ENCODE measurements around the gene PATE3.

PATE3 gene

DNA sequence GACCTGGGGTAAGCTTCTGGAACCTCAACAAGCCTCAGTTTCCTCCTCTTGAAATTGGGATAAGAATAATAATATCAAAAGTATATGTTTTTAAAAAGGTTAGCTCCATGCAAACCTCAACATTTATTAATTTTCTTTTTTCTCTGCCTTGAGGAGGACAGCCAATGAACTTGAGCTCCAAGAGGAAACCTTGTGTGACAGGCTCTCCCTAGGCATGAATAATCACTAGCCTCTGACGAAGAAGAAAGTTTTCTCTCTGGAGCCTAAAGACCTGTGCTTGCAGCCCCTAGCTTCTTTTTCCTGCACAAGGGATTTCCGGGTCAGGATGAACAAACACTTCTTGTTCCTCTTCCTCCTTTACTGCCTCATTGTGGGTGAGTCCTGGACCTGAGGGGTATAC, at the start of gene PATE3:
Gene PATE3, plus strand, starts transcription at position 301 of the 400 bp plus-strand sequence. Its CDS starts 25 bp downstream, at position 326.
- DNase-seq: no peak

DNA sequence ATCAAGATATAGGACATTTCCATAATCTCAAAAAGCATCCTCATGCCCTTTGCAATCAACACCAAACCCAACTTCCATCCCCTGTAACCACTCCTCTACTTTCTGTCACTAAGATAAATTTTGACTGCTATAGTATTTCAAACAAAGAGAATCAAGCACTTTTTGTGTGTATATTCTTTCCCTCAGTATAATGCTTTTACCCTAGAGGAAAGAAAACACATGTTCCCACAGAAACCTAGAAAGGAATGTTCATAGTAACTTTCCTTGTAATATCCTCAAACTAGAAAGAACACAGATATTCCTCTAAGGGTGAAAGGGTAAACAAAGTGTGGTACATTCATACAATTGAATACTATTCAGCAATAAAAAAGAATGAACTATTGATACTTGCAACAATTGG, 47.3 kb upstream of the PATE3 start:
- no peak for DNase-seq

DNA sequence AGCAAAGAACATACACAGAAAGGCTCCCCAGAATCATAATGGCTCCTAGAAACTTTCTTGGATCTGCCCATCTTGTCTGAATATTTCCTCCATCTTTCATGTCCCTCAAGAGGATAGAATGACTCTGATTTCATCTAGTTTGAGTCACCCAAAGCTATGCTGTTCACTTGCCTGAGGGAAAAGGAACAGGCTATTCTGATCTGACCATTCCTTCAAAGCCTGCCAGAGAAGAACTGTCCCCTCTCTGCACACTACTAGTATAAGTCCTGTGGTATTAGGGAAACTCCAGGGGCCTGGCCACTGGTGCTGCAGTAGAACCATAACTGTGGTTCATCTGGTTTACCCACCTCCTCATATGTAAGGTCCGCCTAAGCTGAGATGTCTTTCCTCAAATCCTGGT, 44.2 kb upstream of the PATE3 start:
- no peak for DNase-seq

- no peak for DNase-seq
These were observed 41.9 kb upstream of the PATE3 start, which contains the start of gene PATE1 for GRCh38 chr11:125745979-125746378. TSS of gene PATE1 (plus strand) at chr11:125746279. CDS start at chr11:125746305, 26 bp downstream.

GRCh38 chr11:125750629-125751028, 37.3 kb upstream of the PATE3 start:
- DNase-seq: no peak

GRCh38 chr11:125756050-125756449, 31.9 kb upstream of the PATE3 start:
- no peak for DNase-seq

- no peak for DNase-seq
These were observed 25.5 kb upstream of the PATE3 start for GRCh38 chr11:125762445-125762844.

- no peak for DNase-seq
These were observed 24.4 kb upstream of the PATE3 start for GRCh38 chr11:125763483-125763882.

DNA sequence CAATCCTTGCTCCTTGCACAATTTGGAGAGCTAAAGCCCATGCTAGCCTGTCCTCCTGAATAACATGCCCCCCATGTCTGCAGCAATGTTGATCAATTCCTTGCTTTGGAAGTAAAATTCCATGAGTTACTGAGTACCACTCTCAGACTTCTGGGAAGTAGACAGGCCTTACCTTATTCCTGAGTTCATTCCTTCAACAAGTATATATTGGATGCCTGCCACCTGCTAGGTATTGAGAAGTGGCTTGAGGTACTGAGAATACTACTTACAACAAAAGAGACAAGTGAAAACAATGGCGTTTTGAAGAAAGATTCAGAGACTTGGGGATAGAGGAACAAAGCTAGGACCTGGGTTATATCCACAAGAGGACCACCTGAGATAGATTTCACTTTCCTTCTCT, 21.7 kb upstream of the PATE3 start:
- no peak for DNase-seq

DNA sequence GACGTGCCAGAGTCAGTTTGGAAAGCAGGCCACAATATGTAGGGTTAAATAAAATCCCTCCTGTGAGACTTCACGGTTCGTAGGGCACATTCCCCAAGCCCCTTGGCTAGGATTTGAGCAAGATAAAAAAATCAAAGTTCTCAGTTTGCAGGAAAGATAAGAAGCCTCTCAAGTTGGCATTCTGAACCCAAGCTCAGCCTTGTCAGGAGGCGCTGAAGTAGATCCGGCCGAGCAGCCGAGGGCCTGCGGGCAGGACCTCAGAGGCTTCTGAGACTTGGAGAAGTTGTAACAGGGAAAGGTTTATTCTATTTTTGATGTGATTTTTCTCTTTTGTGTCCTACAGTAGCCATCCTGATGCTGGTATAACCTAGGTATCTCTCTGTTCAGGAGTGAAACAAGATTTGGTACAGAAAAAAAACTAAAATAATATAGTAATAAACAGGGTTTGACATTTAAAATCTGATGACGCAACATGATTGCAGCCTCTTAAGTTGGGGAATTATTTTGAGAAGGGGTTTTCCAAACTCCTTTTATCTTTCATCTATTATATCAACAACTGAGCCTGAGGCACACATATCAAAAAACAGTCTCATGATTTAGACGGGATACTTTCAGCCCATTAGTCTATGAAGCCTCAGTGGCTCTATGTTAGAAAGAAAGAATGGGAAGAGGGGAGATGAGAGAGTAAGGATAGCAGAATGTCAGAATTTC, 19.4 kb upstream of the PATE3 start:
- DNase-seq: no peak

DNA sequence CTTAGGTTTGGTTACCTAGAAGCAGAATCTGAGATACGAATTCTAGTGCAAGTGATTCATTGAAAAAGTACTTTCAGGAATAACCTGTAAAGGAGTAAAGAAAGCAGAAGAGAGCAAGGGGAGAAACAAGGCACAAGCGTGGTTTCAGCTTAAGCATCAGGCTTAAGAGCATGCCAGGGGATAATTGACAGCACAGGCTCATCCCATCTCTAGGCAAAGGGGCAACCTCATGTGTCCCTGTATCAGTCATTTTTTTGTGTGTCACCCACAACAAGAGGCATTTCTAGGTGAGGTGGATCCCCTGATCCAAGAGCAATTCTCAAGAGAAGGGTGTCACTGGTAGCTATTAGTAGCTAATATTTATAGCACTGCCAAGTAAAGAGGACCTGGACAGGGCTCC, 17.3 kb upstream of the PATE3 start:
- no peak for DNase-seq

GRCh38 chr11:125772834-125773505, 15.0 kb upstream of the PATE3 start:
- DNase-seq: no peak

GRCh38 chr11:125773516-125773915, 14.4 kb upstream of the PATE3 start:
- DNase-seq: no peak

GRCh38 chr11:125777309-125777708, 10.6 kb upstream of the PATE3 start:
- DNase-seq: no peak

DNA sequence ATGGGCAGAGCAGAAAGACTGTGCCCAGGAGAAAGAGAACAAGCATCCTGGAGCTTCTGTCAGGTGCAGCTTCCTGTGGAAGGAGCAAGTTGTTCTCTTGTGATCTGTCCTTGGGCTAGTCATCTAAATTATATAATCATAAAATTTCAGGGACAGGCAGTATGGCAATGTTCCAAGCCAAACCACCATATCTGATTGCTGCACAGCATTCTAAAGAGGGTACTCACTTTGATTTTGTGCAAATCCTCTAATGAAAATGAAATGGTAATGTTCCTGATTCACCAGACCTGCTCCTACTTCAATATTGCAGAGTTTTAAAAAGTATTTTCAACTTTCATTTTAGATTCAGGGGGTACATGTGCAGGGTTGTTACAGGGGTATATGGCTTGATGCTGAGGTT, 9.2 kb upstream of the PATE3 start, which contains the start of gene PATE2:
Gene PATE2, minus strand, starts transcription at position 101 of the 400 bp plus-strand sequence. Its CDS starts 55 bp downstream, at position 46.
- DNase-seq: no peak

DNA sequence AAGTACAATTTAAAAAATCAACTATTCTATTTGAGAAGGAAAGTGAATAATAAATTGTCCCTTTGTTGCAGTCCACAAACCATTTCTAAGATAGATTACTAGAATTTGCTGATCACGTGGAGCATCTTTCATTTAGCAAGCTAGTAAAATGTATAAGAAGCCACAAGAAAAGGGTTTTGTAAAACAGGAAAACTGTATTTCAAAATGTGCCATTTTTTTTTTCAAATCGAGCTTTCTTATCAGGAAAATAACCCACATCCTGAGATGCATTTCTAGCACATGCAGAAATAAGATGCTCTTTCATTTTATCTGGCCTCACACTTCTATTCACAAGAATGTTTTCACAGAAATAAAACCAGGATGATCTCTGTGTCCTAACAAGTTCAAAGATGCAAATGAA, 3.2 kb upstream of the PATE3 start:
- DNase-seq: no peak

DNA sequence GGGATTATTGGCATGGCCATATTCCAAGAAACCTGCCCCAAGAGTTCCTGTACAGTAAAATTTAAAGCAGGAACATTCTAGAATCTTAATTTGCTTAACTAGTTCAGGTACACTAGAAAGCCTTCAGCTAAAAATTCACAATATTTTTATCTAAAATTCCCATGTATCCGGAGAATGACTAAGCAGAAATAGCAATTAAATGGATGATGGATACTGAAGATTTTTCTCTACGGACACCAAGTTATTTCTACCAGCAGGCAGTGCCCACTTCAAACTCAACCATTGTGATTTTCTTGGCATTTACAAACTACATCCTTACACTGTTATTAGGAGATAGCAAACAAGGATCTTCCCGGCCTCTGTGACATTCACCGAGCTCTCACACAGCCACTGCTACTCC, 2.9 kb downstream of the PATE3 start:
- DNase-seq: no peak

GRCh38 chr11:125797641-125798040, 9.7 kb downstream of the PATE3 start:
- no peak for DNase-seq

DNA sequence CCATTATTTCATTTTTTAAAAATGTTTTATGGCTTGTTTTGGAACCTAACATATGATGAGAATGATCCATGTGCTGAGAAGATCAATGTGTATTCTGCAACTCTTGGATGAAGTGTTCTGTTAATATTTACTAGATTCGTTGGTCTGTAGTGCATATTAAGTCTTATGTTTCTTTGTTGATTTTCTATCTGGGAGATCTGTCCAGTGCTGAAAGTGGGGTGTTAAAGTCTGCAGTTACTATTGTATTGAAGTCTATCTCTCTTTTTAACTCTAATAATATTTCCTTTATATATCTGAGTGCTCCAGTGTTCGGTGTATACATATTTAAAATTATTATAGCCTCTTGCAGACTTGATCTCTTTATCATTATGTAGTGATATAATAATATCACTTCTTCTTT, 11.9 kb downstream of the PATE3 start:
- DNase-seq: no peak

- no peak for DNase-seq
These were observed 14.5 kb downstream of the PATE3 start for GRCh38 chr11:125802387-125802786.

DNA sequence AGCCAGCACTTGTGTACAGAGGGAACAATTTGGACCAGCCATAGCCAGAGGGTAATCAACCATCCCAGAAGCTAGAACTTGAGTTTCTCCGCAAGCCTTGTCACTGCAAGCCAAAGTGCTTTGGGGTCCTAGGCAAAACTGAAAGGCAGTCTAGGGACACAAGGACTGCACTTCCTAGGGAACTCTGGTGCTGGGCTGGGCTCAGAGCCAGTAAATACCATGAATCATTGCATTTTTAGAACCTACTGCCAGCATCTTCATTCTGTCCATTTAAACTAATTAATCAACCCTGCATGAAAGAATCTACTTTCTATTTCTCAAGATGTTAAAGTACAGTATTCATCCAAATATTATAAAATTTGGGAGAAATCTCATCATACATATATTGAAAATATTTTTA, 20.0 kb downstream of the PATE3 start:
- no peak for DNase-seq

- no peak for DNase-seq
These were observed 45.1 kb downstream of the PATE3 start, which contains the start of gene PATE4 for GRCh38 chr11:125833016-125833415. TSS of gene PATE4 (plus strand) at chr11:125833316. CDS start at chr11:125833360, 44 bp downstream.

DNA sequence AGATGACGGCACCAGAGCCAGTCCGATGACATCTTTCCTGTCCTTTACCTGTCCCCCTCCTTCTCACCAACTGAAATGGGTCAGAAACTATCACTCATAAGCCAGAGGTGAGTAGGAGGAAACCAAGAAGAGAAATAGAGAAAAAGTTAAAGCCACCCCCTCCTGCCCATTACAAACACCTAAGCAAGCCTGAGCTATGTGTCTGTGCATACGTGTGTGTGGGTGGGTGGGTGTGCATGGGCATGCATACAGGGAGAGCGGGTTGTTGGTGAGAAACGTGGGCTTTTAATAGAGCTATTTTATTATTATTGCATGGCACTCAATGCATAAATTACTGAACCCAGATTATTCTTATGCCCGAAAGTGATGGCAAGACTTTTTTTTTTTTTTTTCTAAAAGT, 47.8 kb downstream of the PATE3 start:
- DNase-seq: no peak

Measured in hematopoietic multipotent progenitor cell treated with erythropoietin and hydrocortisone succinate and interleukin-3 and kit ligand, for 8 days (in vitro differentiated cells).